CD4-positive, alpha-beta T cell treated with Interferon alpha-2 for 1 hour (primary cell): ENCODE results near the gene PDE4D.
"Not testable (repeated sequence)": the region's sequence is repeated elsewhere in the genome, so short reads cannot be mapped to it uniquely, and the experiment has no call there.

ENCODE experiments used
- DNase-seq, 2 donors: peaks; one replicate each; pipeline ENCODE4 v3.0.0-alpha.2; 2020 to 2022

Gene PDE4D

GRCh38 chr5:59693492-59694309, 199.8 kb downstream of the PDE4D start:
- no peak for DNase-seq

GRCh38 chr5:59685793-59686192, 207.7 kb downstream of the PDE4D start:
- DNase-seq: no peak

GRCh38 chr5:59685191-59685530, 208.4 kb downstream of the PDE4D start:
- no peak for DNase-seq

- no peak for DNase-seq
Observed at GRCh38 chr5:59684388-59685190, 208.9 kb downstream of the PDE4D start.

GRCh38 chr5:59683311-59683710, 210.2 kb downstream of the PDE4D start:
- DNase-seq: no peak

GRCh38 chr5:59682542-59682941, 211.0 kb downstream of the PDE4D start:
- no peak for DNase-seq

- no peak for DNase-seq
Observed at GRCh38 chr5:59678943-59679342, 214.6 kb downstream of the PDE4D start.

GRCh38 chr5:59674763-59675162, 218.8 kb downstream of the PDE4D start:
- no peak for DNase-seq

- DNase-seq: peak in 1 of 2 donors; percentile 48
Observed at GRCh38 chr5:59673438-59674058, 220.0 kb downstream of the PDE4D start.

- DNase-seq: no peak
Observed at GRCh38 chr5:59666440-59667068, 227.0 kb downstream of the PDE4D start.

- not testable (repeated sequence) for DNase-seq
Observed at GRCh38 chr5:59665832-59666203, 227.7 kb downstream of the PDE4D start.

- DNase-seq: no peak
Observed at GRCh38 chr5:59665086-59665831, 228.3 kb downstream of the PDE4D start.

GRCh38 chr5:59661954-59662615, 231.4 kb downstream of the PDE4D start:
- DNase-seq: no peak

GRCh38 chr5:59661311-59661710, 232.2 kb downstream of the PDE4D start:
- DNase-seq: no peak

GRCh38 chr5:59660737-59661136, 232.8 kb downstream of the PDE4D start:
- no peak for DNase-seq

GRCh38 chr5:59656351-59657254, 236.9 kb downstream of the PDE4D start:
- DNase-seq: no peak

- DNase-seq: no peak
Observed at GRCh38 chr5:59655693-59656309, 237.7 kb downstream of the PDE4D start.

GRCh38 chr5:59654691-59655090, 238.8 kb downstream of the PDE4D start:
- no peak for DNase-seq

- no peak for DNase-seq
Observed at GRCh38 chr5:59652449-59652848, 241.1 kb downstream of the PDE4D start.
